SK-N-SH treated with all-trans-retinoic acid at 6 μM for 48 hours (cell line): ENCODE data around the gene UVSSA.

Experiments
- ATAC-seq: fragments of 200-7000 bp; cut with Tn5 transposase; 3 replicates; pipeline ENCODE4 v1.9.1; 2020; ENCODE audit warnings: mild to moderate bottlenecking, moderate library complexity
- ARNTL ChIP-seq: fragments of 450-650 bp; formaldehyde crosslinking; IDR thresholded peaks from 2 replicates; pipeline ENCODE4 v1.5.0; 2020; ENCODE audit warnings: low read depth, mild to moderate bottlenecking, moderate library complexity, borderline replicate concordance
- BACH2 ChIP-seq: fragments of 250-450 bp; sonication (Bioruptor Pico); IDR thresholded peaks from 2 replicates; pipeline ENCODE4 v1.9.0; 2021; ENCODE audit warnings: mild to moderate bottlenecking, borderline replicate concordance
- CSDC2 ChIP-seq: fragments of 250-450 bp; sonication (Bioruptor Pico); IDR thresholded peaks from 2 replicates; pipeline ENCODE4 v1.5.0; 2020; ENCODE audit warnings: mild to moderate bottlenecking, moderate library complexity
- ESRRG ChIP-seq: fragments of 250-450 bp; sonication (Bioruptor Pico); IDR thresholded peaks from 2 replicates; pipeline ENCODE4 v1.6.1; 2021; ENCODE audit warnings: mild to moderate bottlenecking
- GLIS3 ChIP-seq: fragments of 250-450 bp; sonication (Bioruptor Pico); IDR thresholded peaks from 2 replicates; pipeline ENCODE4 v1.5.0; 2020; ENCODE audit warnings: mild to moderate bottlenecking, moderate library complexity
- ISL1 ChIP-seq: fragments of 250-450 bp; sonication (Bioruptor Pico); IDR thresholded peaks from 2 replicates; pipeline ENCODE4 v2.1.2; 2022; ENCODE audit warnings: mild to moderate bottlenecking, moderate library complexity
- OSR1 ChIP-seq: fragments of 250-450 bp; sonication (Bioruptor Pico); IDR thresholded peaks from 2 replicates; pipeline ENCODE4 v1.8.0; 2022; ENCODE audit warnings: moderate library complexity, mild to moderate bottlenecking, inconsistent platforms
- PPARA ChIP-seq: fragments of 250-450 bp; sonication (Bioruptor Pico); IDR thresholded peaks from 2 replicates; pipeline ENCODE4 v1.5.0; 2020; ENCODE audit warnings: mild to moderate bottlenecking, borderline replicate concordance
- RARB ChIP-seq: fragments of 250-450 bp; sonication (Bioruptor Pico); IDR thresholded peaks from 2 replicates; pipeline ENCODE4 v1.8.0; 2021; ENCODE audit warnings: mild to moderate bottlenecking, moderate library complexity
- SNAI2 ChIP-seq: fragments of 250-450 bp; sonication (Bioruptor Pico); IDR thresholded peaks from 2 replicates; pipeline ENCODE4 v1.5.0; 2020; ENCODE audit warnings: mild to moderate bottlenecking, moderate library complexity
- TCF4 ChIP-seq: fragments of 250-450 bp; sonication (Bioruptor Pico); IDR thresholded peaks from 2 replicates; pipeline ENCODE4 v1.8.0; 2021; ENCODE audit warnings: mild to moderate bottlenecking, moderate library complexity, borderline replicate concordance
- ZC3H10 ChIP-seq: fragments of 250-450 bp; sonication (Bioruptor Pico); IDR thresholded peaks from 2 replicates; pipeline ENCODE4 v1.5.1; 2021; ENCODE audit warnings: mild to moderate bottlenecking, moderate library complexity
- ZFP3 ChIP-seq: fragments of 250-450 bp; sonication (Bioruptor Pico); IDR thresholded peaks from 2 replicates; pipeline ENCODE4 v1.5.0; 2020; ENCODE audit warnings: mild to moderate bottlenecking, moderate library complexity
- ZFP30 ChIP-seq: fragments of 450-650 bp; formaldehyde crosslinking; IDR thresholded peaks from 2 replicates; pipeline ENCODE4 v1.5.0; 2022; ENCODE audit warnings: mild to moderate bottlenecking, moderate library complexity
- ZNF565 ChIP-seq: fragments of 450-650 bp; formaldehyde crosslinking; conservative IDR thresholded peaks from 2 replicates; pipeline ENCODE4 v1.5.0; 2020; ENCODE audit warnings: low read depth, mild to moderate bottlenecking, moderate library complexity
- ZNF8 ChIP-seq: fragments of 450-650 bp; formaldehyde crosslinking; IDR thresholded peaks from 2 replicates; pipeline ENCODE4 v1.5.0; 2020; ENCODE audit warnings: mild to moderate bottlenecking, moderate library complexity
- TF ChIP-seq, protein P1 (sequence below): fragments of 250-450 bp; sonication (Bioruptor Pico); IDR thresholded peaks from 2 replicates; pipeline ENCODE4 v1.5.1; 2020; ENCODE audit warnings: low read depth, mild to moderate bottlenecking, moderate library complexity
- TF ChIP-seq, protein P2 (sequence below): fragments of 250-450 bp; sonication (Bioruptor Pico); IDR thresholded peaks from 2 replicates; pipeline ENCODE4 v1.5.1; 2021; ENCODE audit warnings: mild to moderate bottlenecking, moderate library complexity
- TF ChIP-seq, protein P3 (sequence below): fragments of 250-450 bp; sonication (Bioruptor Pico); IDR thresholded peaks from 2 replicates; pipeline ENCODE4 v1.5.0; 2020; ENCODE audit warnings: mild to moderate bottlenecking, moderate library complexity
- TF ChIP-seq, protein P4 (sequence below): fragments of 250-450 bp; sonication (Bioruptor Pico); IDR thresholded peaks from 2 replicates; pipeline ENCODE4 v1.8.0; 2020; ENCODE audit warnings: mild to moderate bottlenecking, moderate library complexity, borderline replicate concordance
- TF ChIP-seq, protein P5 (sequence below): fragments of 250-450 bp; sonication (Bioruptor Pico); IDR thresholded peaks from 2 replicates; pipeline ENCODE4 v1.8.0; 2021; ENCODE audit warnings: low read depth, mild to moderate bottlenecking, moderate library complexity, borderline replicate concordance

Gene UVSSA

DNA sequence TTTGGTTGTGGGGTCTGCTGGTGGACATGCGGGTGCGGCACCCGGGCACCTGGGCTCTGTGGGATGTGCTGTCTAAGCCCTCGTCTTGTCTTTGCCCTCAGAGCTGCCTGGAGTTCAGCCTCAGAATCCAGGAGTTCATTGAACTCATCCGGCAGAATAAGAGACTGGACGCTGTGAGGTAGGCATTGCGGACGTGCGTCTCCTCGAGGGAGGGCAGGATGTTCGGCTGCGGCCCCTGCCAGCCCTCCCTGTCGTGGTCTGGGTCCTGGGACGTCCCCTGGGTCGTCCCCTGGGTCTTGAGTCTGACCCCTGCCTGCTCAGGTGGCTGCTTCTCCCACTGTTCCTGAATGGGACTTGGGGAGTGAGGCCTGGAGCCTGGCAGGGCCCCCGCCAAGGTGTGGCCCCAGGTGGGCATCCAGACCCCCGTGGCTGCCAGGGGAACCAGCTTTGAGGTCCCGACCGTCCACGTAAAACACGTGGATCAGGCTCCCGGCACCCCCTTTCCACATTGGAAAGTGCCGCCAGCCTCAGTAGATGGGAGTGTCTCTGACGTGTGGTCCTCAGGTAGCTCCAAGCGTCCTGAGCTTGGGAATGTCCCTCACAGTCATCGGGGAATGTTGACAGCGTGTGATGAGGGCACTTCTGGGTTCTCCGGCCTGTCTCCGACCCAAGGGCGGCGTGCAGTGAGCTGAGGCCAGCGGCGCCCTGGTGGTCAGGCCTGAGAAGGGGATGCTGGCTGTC is 19.3 kb upstream of the UVSSA start:
- no peak for TF ChIP-seq ARNTL (CRISPR knock-in tag)
- TF ChIP-seq ZFP30 = no peak
- no peak for TF ChIP-seq ZNF8
- no peak for TF ChIP-seq SNAI2 (CRISPR knock-in tag)
- TF ChIP-seq TCF4 (CRISPR knock-in tag) = no peak
- TF ChIP-seq BACH2 = no peak
- TF ChIP-seq ZNF565 (CRISPR knock-in tag) = no peak
- TF ChIP-seq, protein P1, sequence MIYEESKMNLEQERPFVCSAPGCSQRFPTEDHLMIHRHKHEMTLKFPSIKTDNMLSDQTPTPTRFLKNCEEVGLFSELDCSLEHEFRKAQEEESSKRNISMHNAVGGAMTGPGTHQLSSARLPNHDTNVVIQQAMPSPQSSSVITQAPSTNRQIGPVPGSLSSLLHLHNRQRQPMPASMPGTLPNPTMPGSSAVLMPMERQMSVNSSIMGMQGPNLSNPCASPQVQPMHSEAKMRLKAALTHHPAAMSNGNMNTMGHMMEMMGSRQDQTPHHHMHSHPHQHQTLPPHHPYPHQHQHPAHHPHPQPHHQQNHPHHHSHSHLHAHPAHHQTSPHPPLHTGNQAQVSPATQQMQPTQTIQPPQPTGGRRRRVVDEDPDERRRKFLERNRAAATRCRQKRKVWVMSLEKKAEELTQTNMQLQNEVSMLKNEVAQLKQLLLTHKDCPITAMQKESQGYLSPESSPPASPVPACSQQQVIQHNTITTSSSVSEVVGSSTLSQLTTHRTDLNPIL (CRISPR knock-in tag) = no peak
- no peak for TF ChIP-seq ISL1 (CRISPR knock-in tag)
- TF ChIP-seq RARB = no peak
- no peak for TF ChIP-seq ZFP3 (CRISPR knock-in tag)
- no peak for TF ChIP-seq CSDC2 (CRISPR knock-in tag)
- TF ChIP-seq ESRRG (CRISPR knock-in tag) = no peak
- TF ChIP-seq OSR1 (CRISPR knock-in tag) = no peak
- no peak for ATAC-seq

DNA sequence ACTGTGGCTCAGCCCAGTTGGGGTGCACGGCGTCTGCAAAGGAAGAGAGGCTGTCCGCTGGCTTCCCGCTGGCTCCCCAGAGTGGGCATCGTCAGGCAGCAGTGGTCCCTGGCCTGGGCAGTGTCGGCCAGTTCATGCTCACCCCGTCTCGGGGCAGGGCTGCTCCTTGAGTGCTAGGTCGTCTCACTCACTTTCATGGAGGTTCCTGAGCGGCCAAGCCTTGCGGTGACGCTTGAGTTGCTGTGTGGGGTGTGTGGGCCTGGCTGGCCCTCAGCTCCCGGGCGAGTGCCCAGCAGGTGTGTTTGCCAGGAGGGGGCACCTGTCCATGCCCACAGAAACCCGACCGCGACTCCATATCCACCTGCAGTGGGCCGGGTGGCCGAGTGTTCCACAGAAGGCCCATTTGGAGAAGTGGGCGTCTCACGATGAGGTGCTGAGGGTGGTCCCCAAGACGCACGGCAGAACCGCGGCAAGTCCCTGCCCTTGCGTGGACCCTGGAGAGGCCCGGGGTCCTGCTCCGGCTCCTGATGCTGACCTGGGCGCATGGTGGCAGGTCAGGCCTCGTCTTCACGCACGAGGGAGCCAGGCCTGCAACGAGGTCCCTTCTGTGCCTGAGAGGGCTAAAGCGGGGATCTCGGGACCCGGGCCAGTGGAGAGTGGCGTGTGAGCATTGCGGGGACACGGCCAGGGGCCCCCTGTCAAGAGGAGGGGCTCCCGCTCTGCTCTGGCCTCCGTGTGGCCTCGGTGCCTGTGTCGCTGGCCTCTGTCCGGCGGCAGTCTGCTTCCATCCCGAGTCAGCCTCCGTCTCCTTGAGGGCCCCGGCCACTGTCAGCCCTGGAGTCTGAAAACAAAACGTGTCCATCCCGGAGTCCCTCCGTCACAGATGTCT is 18.5 kb upstream of the UVSSA start:
- TF ChIP-seq, protein P2, sequence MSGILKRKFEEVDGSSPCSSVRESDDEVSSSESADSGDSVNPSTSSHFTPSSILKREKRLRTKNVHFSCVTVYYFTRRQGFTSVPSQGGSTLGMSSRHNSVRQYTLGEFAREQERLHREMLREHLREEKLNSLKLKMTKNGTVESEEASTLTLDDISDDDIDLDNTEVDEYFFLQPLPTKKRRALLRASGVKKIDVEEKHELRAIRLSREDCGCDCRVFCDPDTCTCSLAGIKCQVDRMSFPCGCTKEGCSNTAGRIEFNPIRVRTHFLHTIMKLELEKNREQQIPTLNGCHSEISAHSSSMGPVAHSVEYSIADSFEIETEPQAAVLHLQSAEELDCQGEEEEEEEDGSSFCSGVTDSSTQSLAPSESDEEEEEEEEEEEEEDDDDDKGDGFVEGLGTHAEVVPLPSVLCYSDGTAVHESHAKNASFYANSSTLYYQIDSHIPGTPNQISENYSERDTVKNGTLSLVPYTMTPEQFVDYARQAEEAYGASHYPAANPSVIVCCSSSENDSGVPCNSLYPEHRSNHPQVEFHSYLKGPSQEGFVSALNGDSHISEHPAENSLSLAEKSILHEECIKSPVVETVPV (CRISPR knock-in tag) = no peak
- no peak for TF ChIP-seq SNAI2 (CRISPR knock-in tag)
- TF ChIP-seq ZNF8 = no peak
- no peak for TF ChIP-seq ZFP3 (CRISPR knock-in tag)
- TF ChIP-seq, protein P3, sequence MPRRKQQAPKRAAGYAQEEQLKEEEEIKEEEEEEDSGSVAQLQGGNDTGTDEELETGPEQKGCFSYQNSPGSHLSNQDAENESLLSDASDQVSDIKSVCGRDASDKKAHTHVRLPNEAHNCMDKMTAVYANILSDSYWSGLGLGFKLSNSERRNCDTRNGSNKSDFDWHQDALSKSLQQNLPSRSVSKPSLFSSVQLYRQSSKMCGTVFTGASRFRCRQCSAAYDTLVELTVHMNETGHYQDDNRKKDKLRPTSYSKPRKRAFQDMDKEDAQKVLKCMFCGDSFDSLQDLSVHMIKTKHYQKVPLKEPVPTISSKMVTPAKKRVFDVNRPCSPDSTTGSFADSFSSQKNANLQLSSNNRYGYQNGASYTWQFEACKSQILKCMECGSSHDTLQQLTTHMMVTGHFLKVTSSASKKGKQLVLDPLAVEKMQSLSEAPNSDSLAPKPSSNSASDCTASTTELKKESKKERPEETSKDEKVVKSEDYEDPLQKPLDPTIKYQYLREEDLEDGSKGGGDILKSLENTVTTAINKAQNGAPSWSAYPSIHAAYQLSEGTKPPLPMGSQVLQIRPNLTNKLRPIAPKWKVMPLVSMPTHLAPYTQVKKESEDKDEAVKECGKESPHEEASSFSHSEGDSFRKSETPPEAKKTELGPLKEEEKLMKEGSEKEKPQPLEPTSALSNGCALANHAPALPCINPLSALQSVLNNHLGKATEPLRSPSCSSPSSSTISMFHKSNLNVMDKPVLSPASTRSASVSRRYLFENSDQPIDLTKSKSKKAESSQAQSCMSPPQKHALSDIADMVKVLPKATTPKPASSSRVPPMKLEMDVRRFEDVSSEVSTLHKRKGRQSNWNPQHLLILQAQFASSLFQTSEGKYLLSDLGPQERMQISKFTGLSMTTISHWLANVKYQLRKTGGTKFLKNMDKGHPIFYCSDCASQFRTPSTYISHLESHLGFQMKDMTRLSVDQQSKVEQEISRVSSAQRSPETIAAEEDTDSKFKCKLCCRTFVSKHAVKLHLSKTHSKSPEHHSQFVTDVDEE (CRISPR knock-in tag) = no peak
- no peak for TF ChIP-seq CSDC2 (CRISPR knock-in tag)
- TF ChIP-seq, all 23 proteins: peak for 0
- no peak for ATAC-seq

DNA sequence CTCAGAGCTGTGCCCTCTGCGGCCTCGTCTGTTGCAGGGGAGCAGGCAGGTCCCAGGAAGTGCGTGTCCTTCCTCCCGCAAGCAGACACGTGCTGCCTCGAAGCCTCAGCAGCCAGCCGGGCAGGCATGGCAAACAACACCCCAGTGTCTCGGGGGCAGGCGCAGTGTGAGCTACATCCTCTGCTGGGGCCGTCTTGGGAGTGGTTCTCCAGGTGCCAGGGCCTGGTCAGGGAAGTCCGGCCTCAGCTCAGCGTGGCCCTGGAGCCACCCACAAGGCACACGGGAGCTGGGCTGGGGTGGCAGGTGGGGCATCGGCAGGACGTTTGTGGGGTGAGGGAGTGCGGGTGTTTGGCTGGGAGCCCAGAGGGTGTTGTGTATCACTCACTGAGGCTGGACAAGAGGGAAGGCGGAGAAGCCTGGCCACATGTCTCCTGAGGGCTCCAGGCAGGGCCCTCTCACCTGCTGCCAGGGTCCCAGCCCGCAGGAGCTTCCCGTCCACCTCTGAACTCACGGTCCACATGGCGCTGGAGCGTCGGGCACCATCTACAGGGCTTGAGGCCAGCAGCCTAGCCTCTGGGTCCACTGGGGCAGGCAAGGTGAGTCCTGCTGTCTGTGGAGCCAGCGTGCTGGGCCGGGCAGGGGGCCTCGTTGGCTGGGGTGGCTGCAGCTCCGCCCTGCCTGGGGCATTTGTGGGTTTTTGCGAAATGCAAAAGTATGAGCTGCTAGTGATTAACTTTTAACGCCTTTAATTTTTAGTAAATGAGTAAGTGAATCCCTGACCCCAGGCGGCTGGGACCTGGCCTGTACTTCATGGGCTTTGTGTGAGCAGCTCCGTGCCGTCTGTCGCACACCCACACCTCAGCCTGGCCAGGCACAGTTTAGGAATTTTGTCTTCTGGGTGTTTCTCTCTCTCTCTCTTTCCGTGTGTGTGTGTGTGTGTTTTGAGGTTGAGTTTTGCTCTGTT is 17.3 kb upstream of the UVSSA start:
- no peak; the same call in 2 of the 3 replicates for ATAC-seq
- TF ChIP-seq ZNF8 (no peak), CSDC2 (CRISPR knock-in tag) (no peak), ZC3H10 (no peak), PPARA (CRISPR knock-in tag) (no peak), ZFP3 (CRISPR knock-in tag) (no peak), GLIS3 (CRISPR knock-in tag) (no peak), ZFP30 (no peak), ISL1 (CRISPR knock-in tag) (no peak), ESRRG (CRISPR knock-in tag) (no peak), TCF4 (CRISPR knock-in tag) (no peak), OSR1 (CRISPR knock-in tag) (no peak), ARNTL (CRISPR knock-in tag) (no peak)
- TF ChIP-seq, protein P1 (CRISPR knock-in tag) = no peak
- TF ChIP-seq, protein P4, sequence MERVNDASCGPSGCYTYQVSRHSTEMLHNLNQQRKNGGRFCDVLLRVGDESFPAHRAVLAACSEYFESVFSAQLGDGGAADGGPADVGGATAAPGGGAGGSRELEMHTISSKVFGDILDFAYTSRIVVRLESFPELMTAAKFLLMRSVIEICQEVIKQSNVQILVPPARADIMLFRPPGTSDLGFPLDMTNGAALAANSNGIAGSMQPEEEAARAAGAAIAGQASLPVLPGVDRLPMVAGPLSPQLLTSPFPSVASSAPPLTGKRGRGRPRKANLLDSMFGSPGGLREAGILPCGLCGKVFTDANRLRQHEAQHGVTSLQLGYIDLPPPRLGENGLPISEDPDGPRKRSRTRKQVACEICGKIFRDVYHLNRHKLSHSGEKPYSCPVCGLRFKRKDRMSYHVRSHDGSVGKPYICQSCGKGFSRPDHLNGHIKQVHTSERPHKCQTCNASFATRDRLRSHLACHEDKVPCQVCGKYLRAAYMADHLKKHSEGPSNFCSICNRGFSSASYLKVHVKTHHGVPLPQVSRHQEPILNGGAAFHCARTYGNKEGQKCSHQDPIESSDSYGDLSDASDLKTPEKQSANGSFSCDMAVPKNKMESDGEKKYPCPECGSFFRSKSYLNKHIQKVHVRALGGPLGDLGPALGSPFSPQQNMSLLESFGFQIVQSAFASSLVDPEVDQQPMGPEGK (CRISPR knock-in tag) = no peak
- TF ChIP-seq, protein P5, sequence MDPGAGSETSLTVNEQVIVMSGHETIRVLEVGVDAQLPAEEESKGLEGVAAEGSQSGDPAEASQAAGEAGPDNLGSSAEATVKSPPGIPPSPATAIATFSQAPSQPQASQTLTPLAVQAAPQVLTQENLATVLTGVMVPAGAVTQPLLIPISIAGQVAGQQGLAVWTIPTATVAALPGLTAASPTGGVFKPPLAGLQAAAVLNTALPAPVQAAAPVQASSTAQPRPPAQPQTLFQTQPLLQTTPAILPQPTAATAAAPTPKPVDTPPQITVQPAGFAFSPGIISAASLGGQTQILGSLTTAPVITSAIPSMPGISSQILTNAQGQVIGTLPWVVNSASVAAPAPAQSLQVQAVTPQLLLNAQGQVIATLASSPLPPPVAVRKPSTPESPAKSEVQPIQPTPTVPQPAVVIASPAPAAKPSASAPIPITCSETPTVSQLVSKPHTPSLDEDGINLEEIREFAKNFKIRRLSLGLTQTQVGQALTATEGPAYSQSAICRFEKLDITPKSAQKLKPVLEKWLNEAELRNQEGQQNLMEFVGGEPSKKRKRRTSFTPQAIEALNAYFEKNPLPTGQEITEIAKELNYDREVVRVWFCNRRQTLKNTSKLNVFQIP = no peak
